SU-DHL-6 (cell line): ENCODE measurements around the gene DNMBP.
"Not testable (repeated sequence)": the region's sequence is repeated elsewhere in the genome, so short reads cannot be mapped to it uniquely, and the experiment has no call there.

Source experiments
- EZH2phosphoT487 ChIP-seq: fragments of 200-600 bp; sonication (generic), shearing (Covaris generic); conservative IDR thresholded peaks from 2 replicates; pipeline ENCODE4 v1.6.1; 2018; ENCODE audit warnings: mild to moderate bottlenecking, antibody characterized with exemption, low read length, moderate library complexity, mixed read lengths
- TF ChIP-seq, protein P1 (sequence below): fragments of 200-600 bp; sonication (generic); IDR thresholded peaks from one replicate; pipeline ENCODE4 v1.5.1; 2017; ENCODE audit warnings: antibody characterized with exemption, mild to moderate bottlenecking, low read length, moderate library complexity; ENCODE audit not compliant: insufficient read depth, poor library complexity, severe bottlenecking

DNA sequence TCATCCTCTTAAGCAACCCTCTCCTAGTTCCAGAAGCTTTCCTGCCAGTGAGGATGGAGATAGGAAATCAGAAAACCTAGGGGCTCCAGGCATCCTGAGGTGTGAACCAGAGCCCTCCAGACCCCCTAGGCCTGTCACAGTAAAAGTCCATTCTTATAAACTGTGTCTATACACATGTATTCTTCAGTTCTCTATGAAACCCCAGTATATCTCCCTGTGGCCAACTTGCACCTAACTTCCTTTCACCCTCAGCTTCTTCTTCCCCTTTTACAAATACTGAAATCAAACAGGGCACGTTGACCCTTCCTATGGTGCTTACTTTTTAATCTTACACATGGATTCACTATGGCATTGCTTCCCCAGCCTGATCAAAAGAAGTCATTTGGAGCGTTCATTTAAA is 168.9 kb downstream of the DNMBP start:
- TF ChIP-seq, protein P1, sequence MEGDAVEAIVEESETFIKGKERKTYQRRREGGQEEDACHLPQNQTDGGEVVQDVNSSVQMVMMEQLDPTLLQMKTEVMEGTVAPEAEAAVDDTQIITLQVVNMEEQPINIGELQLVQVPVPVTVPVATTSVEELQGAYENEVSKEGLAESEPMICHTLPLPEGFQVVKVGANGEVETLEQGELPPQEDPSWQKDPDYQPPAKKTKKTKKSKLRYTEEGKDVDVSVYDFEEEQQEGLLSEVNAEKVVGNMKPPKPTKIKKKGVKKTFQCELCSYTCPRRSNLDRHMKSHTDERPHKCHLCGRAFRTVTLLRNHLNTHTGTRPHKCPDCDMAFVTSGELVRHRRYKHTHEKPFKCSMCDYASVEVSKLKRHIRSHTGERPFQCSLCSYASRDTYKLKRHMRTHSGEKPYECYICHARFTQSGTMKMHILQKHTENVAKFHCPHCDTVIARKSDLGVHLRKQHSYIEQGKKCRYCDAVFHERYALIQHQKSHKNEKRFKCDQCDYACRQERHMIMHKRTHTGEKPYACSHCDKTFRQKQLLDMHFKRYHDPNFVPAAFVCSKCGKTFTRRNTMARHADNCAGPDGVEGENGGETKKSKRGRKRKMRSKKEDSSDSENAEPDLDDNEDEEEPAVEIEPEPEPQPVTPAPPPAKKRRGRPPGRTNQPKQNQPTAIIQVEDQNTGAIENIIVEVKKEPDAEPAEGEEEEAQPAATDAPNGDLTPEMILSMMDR = not testable (repeated sequence)
- TF ChIP-seq EZH2phosphoT487 = not testable (repeated sequence)
